SK-N-MC (cell line): ENCODE data around the gene SERPINE1.

Experiments used
- EZH2 ChIP-seq: fragments of 200-600 bp; sonication (generic); IDR thresholded peaks from one replicate; pipeline ENCODE4 v1.6.1; 2017; ENCODE audit warnings: antibody characterized with exemption
- FOXP2 ChIP-seq: optimal IDR thresholded peaks from 2 replicates; pipeline ENCODE3; 2011; ENCODE audit warnings: mild to moderate bottlenecking, moderate library complexity; ENCODE audit not compliant: insufficient read depth; ENCODE audit errors: extremely low read length, control extremely low read depth
- POLR2AphosphoS5 ChIP-seq: IDR thresholded peaks from 2 replicates; pipeline ENCODE4 v1.6.1; 2012; ENCODE audit warnings: mild to moderate bottlenecking, low read depth, low read length, borderline replicate concordance

DNA sequence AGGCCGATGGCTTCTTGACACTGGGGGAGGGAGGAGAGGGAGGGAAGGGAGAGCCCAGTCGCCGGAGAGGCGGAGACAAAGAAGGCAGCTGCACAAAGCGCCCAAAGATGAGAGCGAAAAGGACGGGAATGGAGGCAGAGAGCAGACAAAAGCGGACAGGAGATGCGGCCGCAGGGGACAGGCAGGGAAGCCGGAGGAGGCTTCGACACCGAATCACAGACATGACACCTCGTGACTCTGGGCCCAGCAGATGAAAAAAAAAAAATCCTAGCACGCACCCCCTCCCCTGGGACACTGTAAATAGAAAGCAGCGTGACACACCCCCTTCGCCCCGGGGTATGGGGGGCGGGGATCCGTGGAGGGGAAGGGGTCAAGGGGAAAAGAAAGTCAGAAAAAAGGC lies 52.2 kb downstream of the SERPINE1 start:
- TF ChIP-seq EZH2 (no peak), POLR2AphosphoS5 (no peak), FOXP2 (no peak)
